Sigmoid colon (tissue), 3 donors: Measurements from ENCODE around the gene DDX6.

Experiments
- POLR2A ChIP-seq, 2 donors: fragments of 450-650 bp; IDR thresholded peaks; one replicate each; pipeline ENCODE4 v1.6.1; 2016; ENCODE audit warnings: antibody characterized with exemption in 2 of 2, mild to moderate bottlenecking in 2 of 2, moderate library complexity in 2 of 2
- TF ChIP-seq, protein P1 (sequence below), 4 experiments: fragments of 450-650 bp in 3 of 4; fragments of 200-600 bp in 1 of 4; IDR thresholded peaks; one replicate each; pipeline ENCODE4 v1.5.1; 2016 to 2019; ENCODE audit warnings: antibody characterized with exemption in 4 of 4, mild to moderate bottlenecking in 3 of 4, moderate library complexity in 2 of 4

DNA sequence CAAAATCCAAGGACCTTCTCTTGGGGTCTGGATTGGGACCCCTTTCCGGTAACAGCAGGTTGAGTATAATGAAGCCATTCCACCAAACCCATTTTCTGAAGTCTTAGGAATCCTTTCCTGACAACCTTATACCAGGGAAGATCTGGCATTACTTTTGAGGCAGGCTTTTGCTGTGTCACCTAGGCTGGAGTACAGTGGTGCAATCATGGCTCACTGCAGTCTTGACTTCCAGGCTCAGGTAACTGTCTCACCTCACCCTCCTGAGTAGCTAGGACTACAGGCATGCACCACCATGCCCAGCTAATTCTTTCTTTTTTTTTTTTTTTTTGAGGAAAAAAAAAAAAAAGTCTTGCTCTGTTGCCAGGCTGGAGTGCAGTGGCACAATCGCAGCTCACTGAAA is 55.8 kb downstream of the DDX6 start:
- TF ChIP-seq, protein P1, sequence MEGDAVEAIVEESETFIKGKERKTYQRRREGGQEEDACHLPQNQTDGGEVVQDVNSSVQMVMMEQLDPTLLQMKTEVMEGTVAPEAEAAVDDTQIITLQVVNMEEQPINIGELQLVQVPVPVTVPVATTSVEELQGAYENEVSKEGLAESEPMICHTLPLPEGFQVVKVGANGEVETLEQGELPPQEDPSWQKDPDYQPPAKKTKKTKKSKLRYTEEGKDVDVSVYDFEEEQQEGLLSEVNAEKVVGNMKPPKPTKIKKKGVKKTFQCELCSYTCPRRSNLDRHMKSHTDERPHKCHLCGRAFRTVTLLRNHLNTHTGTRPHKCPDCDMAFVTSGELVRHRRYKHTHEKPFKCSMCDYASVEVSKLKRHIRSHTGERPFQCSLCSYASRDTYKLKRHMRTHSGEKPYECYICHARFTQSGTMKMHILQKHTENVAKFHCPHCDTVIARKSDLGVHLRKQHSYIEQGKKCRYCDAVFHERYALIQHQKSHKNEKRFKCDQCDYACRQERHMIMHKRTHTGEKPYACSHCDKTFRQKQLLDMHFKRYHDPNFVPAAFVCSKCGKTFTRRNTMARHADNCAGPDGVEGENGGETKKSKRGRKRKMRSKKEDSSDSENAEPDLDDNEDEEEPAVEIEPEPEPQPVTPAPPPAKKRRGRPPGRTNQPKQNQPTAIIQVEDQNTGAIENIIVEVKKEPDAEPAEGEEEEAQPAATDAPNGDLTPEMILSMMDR (IDR thresholded peaks at IDR 0.05), result no peak
- no peak for TF ChIP-seq POLR2A (IDR thresholded peaks at IDR 0.05)
